Measurements from ENCODE around the gene MEIS2. TPM values are rescaled to one million over a fixed set of nuclear protein-coding genes. Genes with fewer than 3 reads are reported as not detected.
"Not testable (repeated sequence)": the region's sequence is repeated elsewhere in the genome, so short reads cannot be mapped to it uniquely, and the experiment has no call there.

Gene MEIS2
- total RNA-seq, 2 experiments from 2014 or later = not detected

DNA sequence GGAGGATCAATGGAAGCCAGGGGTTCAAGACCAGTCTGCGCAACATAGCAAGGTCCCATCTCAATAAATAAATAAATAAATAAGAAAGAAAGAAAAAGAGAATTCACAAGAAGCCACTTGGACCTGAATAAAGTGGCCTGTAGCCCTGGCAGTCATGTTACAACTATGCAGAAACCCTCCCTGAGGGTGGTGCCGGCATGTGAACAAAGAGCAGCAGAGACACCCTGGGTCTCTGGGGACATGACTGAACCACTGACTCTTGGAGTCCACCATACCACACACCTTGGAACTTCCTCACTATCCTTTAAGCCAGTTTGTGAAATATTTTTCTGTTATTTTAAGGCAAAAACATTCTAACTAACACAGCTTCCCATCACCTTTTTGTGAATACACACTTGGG lies 93.0 kb downstream of the MEIS2 start:
- H3K4me1 Mint-ChIP-seq = no peaks in the 10 kb centered on the region
- H3K36me3 Mint-ChIP-seq (ENCODE audit: low read depth) = no peaks in the 10 kb centered on the region
- CTCF ChIA-PET = no interaction called here
- POLR2A ChIA-PET = no interaction called here
- no peak overlapping the region for H3K4me3 Mint-ChIP-seq
- no peaks in the 10 kb centered on the region for H3K27me3 Mint-ChIP-seq
- no peak overlapping the region for H3K27ac Mint-ChIP-seq
- no peak for DNase-seq
- peaks cover 3% of the 10 kb centered on the region for H3K9me3 Mint-ChIP-seq

- H3K36me3 Mint-ChIP-seq (ENCODE audit: low read depth) = no peaks in the 10 kb centered on the region
- H3K9me3 Mint-ChIP-seq = no peaks in the 10 kb centered on the region
- no peaks in the 10 kb centered on the region for H3K4me1 Mint-ChIP-seq
- no peak overlapping the region for H3K27ac Mint-ChIP-seq
- ChIA-PET CTCF (no interaction called here), POLR2A (no interaction called here)
- no peaks in the 10 kb centered on the region for H3K27me3 Mint-ChIP-seq
- DNase-seq = no peak
- no peak overlapping the region for H3K4me3 Mint-ChIP-seq
These were observed 95.2 kb downstream of the MEIS2 start for GRCh38 chr15:37004981-37005735.

DNA sequence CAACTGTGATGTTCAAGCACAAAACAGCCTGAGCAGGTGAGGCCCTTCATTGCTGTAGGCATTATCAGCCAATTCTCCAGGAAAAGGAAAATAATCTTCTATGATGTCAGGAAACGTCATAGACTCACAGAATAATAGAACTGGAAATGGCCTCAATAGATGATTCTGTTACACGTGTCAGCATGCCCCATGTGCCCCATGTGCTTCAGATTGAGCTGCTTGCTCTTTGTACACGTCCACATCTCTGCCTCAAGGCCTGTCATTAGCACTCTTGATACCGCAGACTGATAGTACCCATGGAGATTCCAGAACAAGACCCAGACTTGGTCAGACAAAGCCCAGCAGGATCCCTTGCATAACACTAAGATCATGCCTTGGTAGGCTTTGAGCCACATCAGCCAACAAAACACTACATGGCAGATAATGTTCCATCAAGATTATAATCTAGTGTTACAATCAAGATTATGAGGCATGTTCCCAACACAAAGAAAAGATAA lies 95.9 kb downstream of the MEIS2 start:
- ChIA-PET POLR2A (no interaction called here), CTCF (no interaction called here)
- no peak overlapping the region for H3K4me3 Mint-ChIP-seq
- no peak for DNase-seq
- H3K4me1 Mint-ChIP-seq = no peaks in the 10 kb centered on the region
- H3K36me3 Mint-ChIP-seq (ENCODE audit: low read depth) = no peaks in the 10 kb centered on the region
- H3K27ac Mint-ChIP-seq = no peak overlapping the region
- H3K27me3 Mint-ChIP-seq = no peaks in the 10 kb centered on the region
- no peaks in the 10 kb centered on the region for H3K9me3 Mint-ChIP-seq

GRCh38 chr15:37002041-37002672 lies 98.2 kb downstream of the MEIS2 start:
- POLR2A ChIA-PET = no interaction called here
- no peaks in the 10 kb centered on the region for H3K27me3 Mint-ChIP-seq
- DNase-seq = no peak
- no peaks in the 10 kb centered on the region for H3K36me3 Mint-ChIP-seq (ENCODE audit: low read depth)
- H3K4me3 Mint-ChIP-seq = no peak overlapping the region
- CTCF ChIA-PET = no interaction called here
- H3K27ac Mint-ChIP-seq = no peak overlapping the region
- H3K9me3 Mint-ChIP-seq = no peaks in the 10 kb centered on the region
- H3K4me1 Mint-ChIP-seq = no peaks in the 10 kb centered on the region

GRCh38 chr15:37001417-37001816 lies 98.9 kb downstream of the MEIS2 start:
- ChIA-PET CTCF (no interaction called here), POLR2A (no interaction called here)
- no peak overlapping the region for H3K4me3 Mint-ChIP-seq
- H3K4me1 Mint-ChIP-seq = no peaks in the 10 kb centered on the region
- H3K27me3 Mint-ChIP-seq = no peaks in the 10 kb centered on the region
- H3K9me3 Mint-ChIP-seq = no peaks in the 10 kb centered on the region
- no peak overlapping the region for H3K27ac Mint-ChIP-seq
- DNase-seq = no peak
- no peaks in the 10 kb centered on the region for H3K36me3 Mint-ChIP-seq (ENCODE audit: low read depth)

DNA sequence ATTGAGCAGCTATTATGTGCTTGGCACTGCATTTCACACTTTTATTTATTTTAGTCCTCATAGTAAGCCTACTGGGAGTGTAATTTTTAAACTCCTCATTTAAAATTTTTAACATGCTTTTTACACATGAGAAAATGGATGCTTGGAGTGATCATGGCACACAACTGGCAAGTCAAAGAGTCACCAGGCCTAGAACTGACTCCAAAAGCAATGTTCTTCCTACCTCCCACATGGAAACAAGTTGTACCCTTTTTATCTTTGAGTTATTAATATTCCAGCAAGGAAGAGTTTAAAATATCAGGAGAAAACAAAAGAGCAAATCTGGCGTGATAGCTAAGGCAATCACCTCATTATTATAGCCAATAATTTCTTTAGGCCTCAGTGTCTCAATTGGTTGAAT lies 100.6 kb downstream of the MEIS2 start:
- Mint-ChIP-seq H3K9me3 (no peaks in the 10 kb centered on the region), H3K27ac (no peak overlapping the region), H3K27me3 (no peaks in the 10 kb centered on the region), H3K36me3 (ENCODE audit: low read depth) (no peaks in the 10 kb centered on the region), H3K4me1 (no peaks in the 10 kb centered on the region), H3K4me3 (no peak overlapping the region)
- ChIA-PET POLR2A (no interaction called here), CTCF (no interaction called here)
- DNase-seq = no peak

- ChIA-PET CTCF (no interaction called here), POLR2A (no interaction called here)
- no peak overlapping the region for H3K4me3 Mint-ChIP-seq
- DNase-seq = no peak
- no peaks in the 10 kb centered on the region for H3K9me3 Mint-ChIP-seq
- no peaks in the 10 kb centered on the region for H3K4me1 Mint-ChIP-seq
- no peaks in the 10 kb centered on the region for H3K27me3 Mint-ChIP-seq
- H3K36me3 Mint-ChIP-seq (ENCODE audit: low read depth) = no peaks in the 10 kb centered on the region
- H3K27ac Mint-ChIP-seq = no peak overlapping the region
These were observed 103.7 kb downstream of the MEIS2 start for GRCh38 chr15:36996538-36997181.

GRCh38 chr15:36996121-36996520 lies 104.2 kb downstream of the MEIS2 start:
- DNase-seq = no peak
- ChIA-PET CTCF (no interaction called here), POLR2A (no interaction called here)
- no peaks in the 10 kb centered on the region for H3K36me3 Mint-ChIP-seq (ENCODE audit: low read depth)
- no peaks in the 10 kb centered on the region for H3K9me3 Mint-ChIP-seq
- H3K27ac Mint-ChIP-seq = no peak overlapping the region
- no peaks in the 10 kb centered on the region for H3K27me3 Mint-ChIP-seq
- H3K4me1 Mint-ChIP-seq = no peaks in the 10 kb centered on the region
- no peak overlapping the region for H3K4me3 Mint-ChIP-seq

DNA sequence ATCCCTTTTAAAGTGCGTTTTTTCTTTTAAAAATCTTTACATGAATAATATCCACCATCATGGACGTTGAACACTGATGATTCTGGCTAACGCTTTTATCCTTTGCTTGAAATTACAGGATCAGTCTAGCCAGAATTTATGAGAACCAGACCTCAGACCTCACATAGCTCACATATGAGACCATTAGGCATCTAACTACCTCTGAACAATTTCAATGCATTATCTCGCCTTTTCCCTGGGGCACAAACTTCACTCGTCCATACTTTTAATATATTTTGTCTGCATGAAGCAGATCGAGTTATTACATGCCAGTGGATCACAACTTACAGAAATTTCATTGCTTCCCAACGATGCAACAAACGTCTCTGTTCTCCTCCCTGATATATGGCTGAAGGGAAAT lies 105.6 kb downstream of the MEIS2 start:
- ChIA-PET POLR2A (no interaction called here), CTCF (no interaction called here)

GRCh38 chr15:36992454-36992853 lies 107.9 kb downstream of the MEIS2 start:
- POLR2A ChIA-PET = no interaction called here
- Mint-ChIP-seq H3K27ac (no peak overlapping the region), H3K4me1 (no peaks in the 10 kb centered on the region), H3K27me3 (no peaks in the 10 kb centered on the region), H3K9me3 (no peaks in the 10 kb centered on the region), H3K4me3 (no peak overlapping the region), H3K36me3 (ENCODE audit: low read depth) (no peaks in the 10 kb centered on the region)
- no peak for DNase-seq
- CTCF ChIA-PET = no interaction called here

More for the DNA sequence above, 105.6 kb downstream of the MEIS2 start:
- no peak overlapping the region for H3K27ac Mint-ChIP-seq
- H3K36me3 Mint-ChIP-seq (ENCODE audit: low read depth) = no peaks in the 10 kb centered on the region
- no peaks in the 10 kb centered on the region for H3K9me3 Mint-ChIP-seq
- H3K4me3 Mint-ChIP-seq = no peak overlapping the region
- no peak for DNase-seq
- H3K27me3 Mint-ChIP-seq = no peaks in the 10 kb centered on the region
- no peaks in the 10 kb centered on the region for H3K4me1 Mint-ChIP-seq

- Mint-ChIP-seq H3K27ac (no peak overlapping the region), H3K27me3 (no peaks in the 10 kb centered on the region), H3K36me3 (ENCODE audit: low read depth) (no peaks in the 10 kb centered on the region), H3K4me1 (no peaks in the 10 kb centered on the region), H3K9me3 (peaks cover 10% of the 10 kb centered on the region), H3K4me3 (no peak overlapping the region)
- ChIA-PET CTCF (no interaction called here), POLR2A (no interaction called here)
- no peak for DNase-seq
These were observed 111.4 kb downstream of the MEIS2 start for GRCh38 chr15:36988947-36989346.

- Mint-ChIP-seq H3K4me3 (no peak overlapping the region), H3K4me1 (no peaks in the 10 kb centered on the region), H3K27ac (no peak overlapping the region), H3K36me3 (ENCODE audit: low read depth) (no peaks in the 10 kb centered on the region), H3K9me3 (peaks cover 14% of the 10 kb centered on the region), H3K27me3 (no peaks in the 10 kb centered on the region)
- POLR2A ChIA-PET = no interaction called here
- CTCF ChIA-PET = no interaction called here
- no peak for DNase-seq
These were observed 117.9 kb downstream of the MEIS2 start for GRCh38 chr15:36982430-36982829.

- H3K27ac Mint-ChIP-seq; CTCF ChIA-PET; H3K36me3 Mint-ChIP-seq (ENCODE audit: low read depth): not testable (repeated sequence)
These were observed 120.1 kb downstream of the MEIS2 start for GRCh38 chr15:36980281-36980680.

DNA sequence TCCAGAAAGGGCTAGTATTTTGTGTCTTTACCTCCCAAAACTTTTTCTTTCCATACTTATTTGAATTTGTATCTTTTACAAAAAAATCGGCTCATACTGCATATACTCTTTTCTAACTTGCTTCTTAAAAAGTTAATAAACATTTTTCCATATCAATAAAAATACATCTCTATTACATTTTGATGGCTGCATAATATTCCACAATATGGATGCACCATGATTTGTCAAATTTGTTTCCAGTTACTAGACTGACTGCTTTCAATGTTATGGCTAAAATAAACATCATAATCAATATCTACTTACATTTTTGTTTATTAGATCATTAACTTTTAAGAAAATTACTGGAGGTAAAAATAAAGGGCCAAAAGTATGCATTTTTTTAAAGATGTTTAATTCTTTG lies 121.7 kb downstream of the MEIS2 start:
- Mint-ChIP-seq H3K4me3 (no peak overlapping the region), H3K4me1 (no peaks in the 10 kb centered on the region), H3K27me3 (no peaks in the 10 kb centered on the region), H3K27ac (no peak overlapping the region), H3K36me3 (ENCODE audit: low read depth) (no peaks in the 10 kb centered on the region), H3K9me3 (peaks cover 2% of the 10 kb centered on the region)
- POLR2A ChIA-PET = no interaction called here
- no peak for DNase-seq
- CTCF ChIA-PET = no interaction called here

More at GRCh38 chr15:36980281-36980680, 120.1 kb downstream of the MEIS2 start:
- H3K4me1 Mint-ChIP-seq, H3K4me3 Mint-ChIP-seq, H3K27me3 Mint-ChIP-seq, DNase-seq, POLR2A ChIA-PET: not testable (repeated sequence)
- peaks cover 13% of the 10 kb centered on the region for H3K9me3 Mint-ChIP-seq
